ENCODE results near the gene CCDC157.

The CCDC157 gene

GRCh38 chr22:30416837-30417236, 60.0 kb downstream of the CCDC157 start:
- no peak for DNase-seq

- no peak for DNase-seq
Observed at GRCh38 chr22:30420347-30421125, 63.7 kb downstream of the CCDC157 start.

- DNase-seq, result no peak
Observed at GRCh38 chr22:30421695-30422480, 65.1 kb downstream of the CCDC157 start.

- DNase-seq, result no peak
Observed at GRCh38 chr22:30422481-30423300, 65.9 kb downstream of the CCDC157 start.

GRCh38 chr22:30423301-30423958, 66.6 kb downstream of the CCDC157 start:
- no peak for DNase-seq

- DNase-seq, result peak; percentile 98
Observed at GRCh38 chr22:30423959-30424533, 67.2 kb downstream of the CCDC157 start.

- no peak for DNase-seq
Observed at GRCh38 chr22:30424534-30425326, 67.9 kb downstream of the CCDC157 start.

- DNase-seq, result no peak
Observed at GRCh38 chr22:30425327-30425615, 68.5 kb downstream of the CCDC157 start.

- DNase-seq, result peak; percentile 12
Observed at GRCh38 chr22:30425616-30426387, 69.0 kb downstream of the CCDC157 start, which contains the start of gene MTFP1. Gene MTFP1 (plus strand): TSS chr22:30425768. CDS start chr22:30425880, 112 bp downstream.
